ENCODE measurements around the gene JAM2.

JAM2 gene

DNA sequence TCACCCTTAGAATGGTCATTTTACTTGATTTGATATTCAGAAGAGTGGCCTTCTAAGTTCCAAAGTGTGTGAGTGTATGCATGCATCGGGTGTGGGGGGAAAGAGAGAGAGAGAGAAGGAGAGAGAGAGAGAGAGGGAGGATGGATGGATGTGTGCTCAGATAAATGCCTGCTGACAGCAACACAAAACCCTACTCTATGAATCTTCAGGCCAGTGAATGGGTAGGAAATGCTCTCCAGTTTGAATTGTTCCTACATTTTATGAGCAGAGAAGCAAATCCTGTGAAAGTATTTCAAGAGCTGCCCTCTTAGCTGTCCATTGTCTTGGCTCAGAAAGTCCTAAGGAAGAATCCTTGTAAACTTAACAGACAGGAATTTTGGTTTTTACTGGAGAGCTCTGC lies 7.4 kb downstream of the JAM2 start:
- no peak for DNase-seq (ENCODE audit: low read depth)
- TF ChIP-seq, protein P1, sequence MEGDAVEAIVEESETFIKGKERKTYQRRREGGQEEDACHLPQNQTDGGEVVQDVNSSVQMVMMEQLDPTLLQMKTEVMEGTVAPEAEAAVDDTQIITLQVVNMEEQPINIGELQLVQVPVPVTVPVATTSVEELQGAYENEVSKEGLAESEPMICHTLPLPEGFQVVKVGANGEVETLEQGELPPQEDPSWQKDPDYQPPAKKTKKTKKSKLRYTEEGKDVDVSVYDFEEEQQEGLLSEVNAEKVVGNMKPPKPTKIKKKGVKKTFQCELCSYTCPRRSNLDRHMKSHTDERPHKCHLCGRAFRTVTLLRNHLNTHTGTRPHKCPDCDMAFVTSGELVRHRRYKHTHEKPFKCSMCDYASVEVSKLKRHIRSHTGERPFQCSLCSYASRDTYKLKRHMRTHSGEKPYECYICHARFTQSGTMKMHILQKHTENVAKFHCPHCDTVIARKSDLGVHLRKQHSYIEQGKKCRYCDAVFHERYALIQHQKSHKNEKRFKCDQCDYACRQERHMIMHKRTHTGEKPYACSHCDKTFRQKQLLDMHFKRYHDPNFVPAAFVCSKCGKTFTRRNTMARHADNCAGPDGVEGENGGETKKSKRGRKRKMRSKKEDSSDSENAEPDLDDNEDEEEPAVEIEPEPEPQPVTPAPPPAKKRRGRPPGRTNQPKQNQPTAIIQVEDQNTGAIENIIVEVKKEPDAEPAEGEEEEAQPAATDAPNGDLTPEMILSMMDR (conservative IDR thresholded peaks at IDR 0.05; ENCODE audit: low read depth, low read length) = no peak
- no peak overlapping the region for H3K4me3 ChIP-seq (ENCODE audit: low read depth, low read length)

DNA sequence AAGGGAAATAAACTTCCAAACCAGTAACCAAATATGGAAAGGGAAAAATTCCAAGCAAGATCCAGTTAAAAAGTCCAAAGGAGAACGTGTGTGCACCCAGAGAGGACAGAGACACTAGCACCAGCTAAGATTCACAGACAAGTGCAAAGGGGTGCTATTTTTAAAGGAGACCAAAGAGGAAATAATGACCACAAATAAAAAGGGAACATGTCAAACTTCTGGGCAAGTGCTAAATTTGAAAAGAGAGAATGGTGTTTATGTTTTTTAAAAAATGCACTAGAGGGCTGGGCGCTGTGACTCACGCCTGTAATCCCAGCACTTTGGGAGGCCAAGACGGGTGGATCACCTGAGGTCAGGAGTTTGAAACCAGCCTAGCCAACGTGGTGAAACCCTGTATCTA lies 8.6 kb downstream of the JAM2 start:
- no peak overlapping the region for H3K4me3 ChIP-seq (ENCODE audit: low read depth, low read length)
- no peak for DNase-seq (ENCODE audit: low read depth)
- TF ChIP-seq, protein P1 (conservative IDR thresholded peaks at IDR 0.05; ENCODE audit: low read depth, low read length) = no peak

DNA sequence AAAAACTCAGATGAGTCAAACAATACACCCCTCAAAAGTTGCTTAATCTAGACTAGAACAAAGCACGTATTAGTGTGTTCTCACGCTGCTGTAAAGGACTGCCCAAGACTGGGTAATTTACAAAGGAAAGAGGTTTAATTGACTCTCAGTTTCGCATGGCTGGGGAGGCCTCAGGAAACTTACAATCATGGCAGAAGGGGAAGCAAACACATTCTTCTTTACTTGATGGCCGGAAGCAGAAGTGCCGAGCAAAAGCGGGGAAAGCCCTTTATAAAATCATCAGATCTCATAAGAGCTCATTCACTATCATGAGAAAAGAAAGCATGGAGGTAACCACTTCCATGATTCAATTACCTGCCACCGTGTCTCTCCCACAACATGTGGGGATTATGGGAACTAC lies 10.1 kb downstream of the JAM2 start:
- no peak for DNase-seq (ENCODE audit: low read depth)
- no peak overlapping the region for H3K4me3 ChIP-seq (ENCODE audit: low read depth, low read length)
- TF ChIP-seq, protein P1 (conservative IDR thresholded peaks at IDR 0.05; ENCODE audit: low read depth, low read length) = no peak

DNA sequence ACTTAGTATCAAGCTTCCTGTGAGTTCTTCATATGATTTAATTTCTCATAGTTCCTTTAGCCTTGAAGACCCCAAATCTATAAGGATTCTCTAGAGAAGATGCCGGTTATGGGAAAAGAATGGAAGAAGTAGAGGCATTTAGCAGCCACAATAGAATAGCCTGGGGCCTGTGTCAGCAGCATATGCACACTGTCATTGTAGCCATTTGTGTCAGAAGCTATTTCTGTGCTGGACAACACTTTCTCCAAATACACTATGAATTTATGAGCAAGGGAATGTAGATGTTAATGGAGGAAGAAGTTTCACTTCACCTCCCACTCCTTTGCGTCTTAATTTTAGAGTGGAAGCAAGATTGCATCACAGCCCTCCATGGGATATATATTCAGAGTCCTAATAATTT lies 17.4 kb downstream of the JAM2 start:
- H3K4me3 ChIP-seq (ENCODE audit: low read depth, low read length) = no peak overlapping the region
- no peak for DNase-seq (ENCODE audit: low read depth)
- TF ChIP-seq, protein P1 (conservative IDR thresholded peaks at IDR 0.05; ENCODE audit: low read depth, low read length) = no peak

DNA sequence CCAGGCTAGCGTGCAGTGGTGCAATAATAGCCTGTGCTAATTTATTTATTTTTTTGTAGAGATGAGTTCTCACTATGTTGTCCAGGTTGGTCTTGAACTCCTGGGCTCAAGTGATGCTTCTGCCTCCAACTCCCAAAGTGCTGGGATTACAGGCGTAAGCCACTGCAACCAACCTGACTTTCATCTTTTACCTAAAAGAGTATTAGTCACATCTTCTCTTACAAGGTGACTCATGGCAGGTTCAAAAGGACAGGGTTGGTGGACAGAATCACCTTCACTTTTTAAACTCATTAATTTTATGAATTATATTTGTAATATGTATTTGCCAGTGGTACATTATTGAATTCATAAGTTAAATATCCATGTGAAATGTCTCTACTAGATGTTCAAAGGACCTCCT lies 18.1 kb downstream of the JAM2 start:
- no peak for DNase-seq (ENCODE audit: low read depth)
- TF ChIP-seq, protein P1 (conservative IDR thresholded peaks at IDR 0.05; ENCODE audit: low read depth, low read length) = no peak
- no peak overlapping the region for H3K4me3 ChIP-seq (ENCODE audit: low read depth, low read length)

DNA sequence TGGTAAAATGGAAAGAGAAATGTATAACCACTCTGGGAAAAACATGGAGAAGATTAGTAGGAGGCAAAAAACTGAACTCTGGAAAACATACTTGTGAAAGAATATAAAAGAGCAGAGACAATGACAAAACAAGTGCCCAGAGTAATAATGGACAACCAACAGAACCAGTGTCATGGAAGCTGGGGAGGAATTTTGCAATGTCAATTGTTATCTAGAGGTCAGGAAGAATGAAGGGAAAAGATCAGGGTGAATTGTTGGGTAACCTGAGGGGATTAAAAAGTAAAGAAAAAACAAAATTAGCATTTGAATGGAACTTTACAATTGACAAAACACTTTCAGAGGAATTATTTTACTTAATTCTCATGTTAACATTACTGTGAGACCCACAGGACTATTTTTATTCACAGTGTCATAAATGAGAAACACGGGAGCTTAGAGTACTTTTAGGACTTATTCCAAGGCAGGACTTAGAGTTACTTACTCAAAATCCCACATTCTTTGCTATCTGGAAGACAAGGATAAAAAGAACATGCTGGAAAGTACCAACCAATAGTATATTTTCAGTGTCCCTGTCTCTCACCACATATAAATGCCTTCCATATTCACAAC lies 19.5 kb downstream of the JAM2 start:
- no peak overlapping the region for H3K4me3 ChIP-seq (ENCODE audit: low read depth, low read length)
- no peak for DNase-seq (ENCODE audit: low read depth)
- TF ChIP-seq, protein P1 (conservative IDR thresholded peaks at IDR 0.05; ENCODE audit: low read depth, low read length) = no peak

DNA sequence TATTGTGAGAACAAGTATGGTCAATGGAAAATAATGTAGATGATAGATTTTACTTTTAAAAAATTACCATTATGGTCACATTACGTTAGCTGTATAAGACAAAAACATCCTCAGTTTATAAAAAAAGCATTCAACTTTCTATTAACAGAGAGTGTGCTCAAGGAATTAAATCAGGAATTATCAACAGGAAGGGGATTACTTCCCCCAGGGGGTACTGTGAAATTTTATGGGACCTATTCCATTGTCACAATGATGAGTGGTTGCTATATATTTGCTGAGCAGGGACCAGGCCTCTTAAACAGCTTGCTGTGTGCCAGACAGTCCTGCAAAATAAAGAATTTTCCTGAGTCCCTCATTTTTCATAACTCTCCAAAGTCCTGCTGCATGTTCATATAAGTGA lies 21.2 kb downstream of the JAM2 start:
- no peak overlapping the region for H3K4me3 ChIP-seq (ENCODE audit: low read depth, low read length)
- TF ChIP-seq, protein P1 (conservative IDR thresholded peaks at IDR 0.05; ENCODE audit: low read depth, low read length) = no peak
- no peak for DNase-seq (ENCODE audit: low read depth)

Measured in choroid plexus epithelial cell (primary cell).